ENCODE results near the gene CATSPERE.

Gene CATSPERE

GRCh38 chr1:244601336-244601735 lies 140.3 kb downstream of the CATSPERE start:
- Histone ChIP-seq H3K9me3 (no peaks in the 10 kb centered on the region), H3K4me3 (ENCODE audit: low read depth in 1 of 2, low read length in 1 of 2) (no peak overlapping the region), H3K27me3 (no peaks in the 10 kb centered on the region), H3K36me3 (no peaks in the 10 kb centered on the region), H3K4me1 (ENCODE audit: control insufficient read depth in 1 of 2, insufficient read depth in 1 of 2, low read depth in 1 of 2, low read length in 1 of 2) (no peaks in the 10 kb centered on the region), H3K27ac (no peak overlapping the region)
- TF ChIP-seq CTCF (IDR thresholded peaks at IDR 0.05) = no peak

GRCh38 chr1:244603498-244603897 lies 142.4 kb downstream of the CATSPERE start:
- Histone ChIP-seq H3K4me1 (ENCODE audit: control insufficient read depth in 1 of 2, insufficient read depth in 1 of 2, low read depth in 1 of 2, low read length in 1 of 2) (no peaks in the 10 kb centered on the region), H3K4me3 (ENCODE audit: low read depth in 1 of 2, low read length in 1 of 2) (no peak overlapping the region), H3K27me3 (no peaks in the 10 kb centered on the region), H3K27ac (no peak overlapping the region), H3K9me3 (no peaks in the 10 kb centered on the region), H3K36me3 (no peaks in the 10 kb centered on the region)
- TF ChIP-seq CTCF (IDR thresholded peaks at IDR 0.05) = peak; percentile 78

GRCh38 chr1:244605835-244606370 lies 144.8 kb downstream of the CATSPERE start:
- H3K27ac ChIP-seq = no peak overlapping the region
- H3K36me3 ChIP-seq = no peaks in the 10 kb centered on the region
- no peak for TF ChIP-seq CTCF (IDR thresholded peaks at IDR 0.05)
- no peaks in the 10 kb centered on the region for H3K4me1 ChIP-seq (ENCODE audit: control insufficient read depth in 1 of 2, insufficient read depth in 1 of 2, low read depth in 1 of 2, low read length in 1 of 2)
- no peaks in the 10 kb centered on the region for H3K9me3 ChIP-seq
- no peak overlapping the region for H3K4me3 ChIP-seq (ENCODE audit: low read depth in 1 of 2, low read length in 1 of 2)
- H3K27me3 ChIP-seq = no peaks in the 10 kb centered on the region

GRCh38 chr1:244614113-244614836 lies 153.2 kb downstream of the CATSPERE start:
- Histone ChIP-seq H3K9me3 (no peaks in the 10 kb centered on the region), H3K27me3 (no peaks in the 10 kb centered on the region), H3K4me1 (ENCODE audit: control insufficient read depth in 1 of 2, insufficient read depth in 1 of 2, low read depth in 1 of 2, low read length in 1 of 2) (no peaks in the 10 kb centered on the region), H3K36me3 (no peaks in the 10 kb centered on the region), H3K27ac (no peak overlapping the region), H3K4me3 (ENCODE audit: low read depth in 1 of 2, low read length in 1 of 2) (no peak overlapping the region)
- TF ChIP-seq CTCF (IDR thresholded peaks at IDR 0.05) = no peak

GRCh38 chr1:244614879-244615278 lies 153.8 kb downstream of the CATSPERE start:
- Histone ChIP-seq H3K27me3 (no peaks in the 10 kb centered on the region), H3K27ac (no peak overlapping the region), H3K4me1 (ENCODE audit: control insufficient read depth in 1 of 2, insufficient read depth in 1 of 2, low read depth in 1 of 2, low read length in 1 of 2) (no peaks in the 10 kb centered on the region), H3K9me3 (no peaks in the 10 kb centered on the region), H3K36me3 (no peaks in the 10 kb centered on the region), H3K4me3 (ENCODE audit: low read depth in 1 of 2, low read length in 1 of 2) (no peak overlapping the region)
- TF ChIP-seq CTCF (IDR thresholded peaks at IDR 0.05) = no peak
